ENCODE data around the gene UBXN6.

UBXN6 gene, protein sequence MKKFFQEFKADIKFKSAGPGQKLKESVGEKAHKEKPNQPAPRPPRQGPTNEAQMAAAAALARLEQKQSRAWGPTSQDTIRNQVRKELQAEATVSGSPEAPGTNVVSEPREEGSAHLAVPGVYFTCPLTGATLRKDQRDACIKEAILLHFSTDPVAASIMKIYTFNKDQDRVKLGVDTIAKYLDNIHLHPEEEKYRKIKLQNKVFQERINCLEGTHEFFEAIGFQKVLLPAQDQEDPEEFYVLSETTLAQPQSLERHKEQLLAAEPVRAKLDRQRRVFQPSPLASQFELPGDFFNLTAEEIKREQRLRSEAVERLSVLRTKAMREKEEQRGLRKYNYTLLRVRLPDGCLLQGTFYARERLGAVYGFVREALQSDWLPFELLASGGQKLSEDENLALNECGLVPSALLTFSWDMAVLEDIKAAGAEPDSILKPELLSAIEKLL

DNA sequence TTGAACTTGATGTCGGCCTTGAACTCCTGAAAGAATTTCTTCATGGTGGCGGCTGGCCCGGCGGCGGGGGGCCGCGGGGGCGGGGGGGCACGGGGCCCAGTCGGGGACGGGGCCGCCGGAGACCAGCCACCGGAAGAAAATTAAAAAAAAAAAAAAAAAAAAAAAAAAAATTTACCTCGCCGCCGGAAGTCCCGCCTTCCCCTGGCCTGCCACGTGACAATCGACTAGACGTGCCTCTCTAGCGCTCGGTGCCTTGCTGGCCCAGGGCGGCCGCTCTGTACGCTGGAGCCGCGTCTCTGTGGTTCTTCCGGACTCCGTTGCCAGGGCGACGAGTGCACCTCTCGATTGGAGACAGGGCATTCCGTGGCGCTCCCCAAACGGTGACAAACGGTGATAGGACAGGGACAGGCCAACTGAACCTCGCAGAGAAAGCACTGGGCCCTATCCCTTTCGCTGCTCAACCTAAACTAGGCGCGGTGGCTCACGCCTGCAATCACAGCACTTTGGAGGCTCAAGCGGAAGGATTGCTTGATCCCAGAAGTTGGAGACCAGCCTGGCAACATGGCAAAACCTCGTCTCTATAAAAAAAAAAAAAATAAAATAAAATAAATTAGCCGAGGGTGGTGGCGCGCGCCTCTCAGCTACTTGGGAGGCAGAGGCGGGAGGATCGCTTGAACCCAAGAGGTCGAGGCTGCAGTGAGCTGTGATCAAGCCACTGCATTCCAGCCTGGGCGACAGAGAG is at the start of gene UBXN6:
TSS of gene UBXN6 (minus strand) at position 141 of the 742 bp plus-strand sequence. CDS start at position 44, 97 bp downstream.
- peak; percentile 99 for DNase-seq

DNA sequence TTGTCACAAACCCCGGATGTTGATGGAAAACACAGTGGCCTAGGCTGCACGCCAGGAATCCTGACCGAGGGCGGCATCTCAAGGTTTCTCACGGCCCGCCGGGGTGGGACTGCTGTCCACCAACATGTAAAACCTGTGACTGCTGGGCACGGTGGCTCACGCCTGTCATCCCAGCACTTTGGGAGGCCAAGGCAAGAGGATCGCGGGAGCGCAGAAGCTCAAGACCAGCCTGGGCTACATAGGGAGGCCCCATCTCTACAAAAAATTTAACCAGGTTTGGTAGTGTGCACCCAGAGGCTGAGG is 49.5 kb upstream of the UBXN6 start:
- no peak for DNase-seq

DNA sequence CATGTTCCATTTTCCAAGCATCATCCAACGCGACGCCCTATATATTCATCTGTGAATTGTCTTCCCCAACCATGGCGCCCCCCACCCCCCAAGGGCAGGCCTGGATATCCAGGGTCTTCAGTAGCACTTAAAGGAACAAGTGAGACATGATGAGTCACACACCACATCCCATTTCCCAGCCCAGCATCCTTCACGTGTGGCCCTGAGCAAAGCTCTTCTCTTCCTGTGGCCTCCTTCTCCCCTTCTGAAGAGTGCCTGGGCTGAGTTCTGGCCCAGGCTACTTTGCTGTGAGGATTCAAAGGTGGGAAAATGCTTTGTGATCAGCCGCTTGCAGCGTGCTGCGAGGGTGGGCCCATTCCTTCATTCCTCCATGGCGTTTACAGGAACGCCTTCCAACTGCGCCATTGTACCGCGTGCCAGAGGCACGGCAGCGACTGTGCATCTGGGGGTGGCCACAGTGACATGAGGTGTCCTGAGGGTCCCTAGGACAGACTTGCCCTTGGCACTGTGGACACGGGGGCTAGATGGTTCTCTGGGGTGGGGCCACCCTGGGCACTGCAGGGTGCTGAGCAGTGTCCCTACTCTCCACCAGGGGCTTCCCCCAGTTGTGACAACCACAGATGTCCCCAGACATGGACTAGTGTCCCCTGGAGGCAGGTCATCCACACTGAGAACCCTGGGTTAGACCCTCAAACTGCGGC is 49.0 kb upstream of the UBXN6 start:
- peak; percentile 63 for DNase-seq

DNA sequence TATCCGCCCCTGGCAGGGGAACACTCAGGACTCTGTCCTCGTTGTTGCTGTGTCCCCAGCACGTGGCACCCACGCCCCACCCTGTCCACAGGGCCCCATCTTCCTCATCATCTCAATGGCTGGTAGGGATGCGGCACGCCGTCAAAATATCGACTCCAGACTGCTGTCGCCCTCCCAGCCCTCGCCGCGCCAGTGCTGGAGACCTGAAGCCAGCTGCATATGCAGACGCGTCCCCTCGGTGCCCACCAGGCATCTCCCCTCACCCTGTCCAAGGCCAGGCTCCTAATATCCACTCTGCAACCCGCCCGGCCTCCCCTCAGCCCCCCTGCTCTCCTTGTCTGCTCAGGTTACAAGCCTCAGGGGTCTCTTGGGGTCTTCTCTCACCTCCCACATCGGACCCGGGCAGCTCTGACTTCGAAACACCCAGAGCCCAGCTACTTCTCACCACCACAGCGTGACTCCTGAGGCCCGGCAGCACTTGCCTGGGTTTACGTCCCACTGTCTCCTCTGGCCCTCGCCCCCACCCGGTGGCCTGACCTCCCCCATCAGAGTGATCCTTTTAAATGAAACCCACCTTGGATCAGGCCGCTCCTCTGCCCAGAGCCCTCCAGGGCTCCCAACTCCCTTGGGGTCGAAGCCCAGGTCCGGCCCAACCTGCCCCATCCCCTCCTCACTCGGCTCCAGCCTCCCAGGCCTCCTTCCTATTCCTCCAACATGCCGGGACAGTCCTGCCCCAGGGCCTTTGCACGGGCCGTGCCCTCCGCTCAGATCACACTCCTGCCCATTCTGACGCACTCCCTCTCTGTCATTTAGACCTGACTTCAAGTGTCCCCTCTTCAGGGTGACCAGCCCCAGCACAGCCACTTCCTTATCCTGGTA is 48.2 kb upstream of the UBXN6 start:
- no peak for DNase-seq

DNA sequence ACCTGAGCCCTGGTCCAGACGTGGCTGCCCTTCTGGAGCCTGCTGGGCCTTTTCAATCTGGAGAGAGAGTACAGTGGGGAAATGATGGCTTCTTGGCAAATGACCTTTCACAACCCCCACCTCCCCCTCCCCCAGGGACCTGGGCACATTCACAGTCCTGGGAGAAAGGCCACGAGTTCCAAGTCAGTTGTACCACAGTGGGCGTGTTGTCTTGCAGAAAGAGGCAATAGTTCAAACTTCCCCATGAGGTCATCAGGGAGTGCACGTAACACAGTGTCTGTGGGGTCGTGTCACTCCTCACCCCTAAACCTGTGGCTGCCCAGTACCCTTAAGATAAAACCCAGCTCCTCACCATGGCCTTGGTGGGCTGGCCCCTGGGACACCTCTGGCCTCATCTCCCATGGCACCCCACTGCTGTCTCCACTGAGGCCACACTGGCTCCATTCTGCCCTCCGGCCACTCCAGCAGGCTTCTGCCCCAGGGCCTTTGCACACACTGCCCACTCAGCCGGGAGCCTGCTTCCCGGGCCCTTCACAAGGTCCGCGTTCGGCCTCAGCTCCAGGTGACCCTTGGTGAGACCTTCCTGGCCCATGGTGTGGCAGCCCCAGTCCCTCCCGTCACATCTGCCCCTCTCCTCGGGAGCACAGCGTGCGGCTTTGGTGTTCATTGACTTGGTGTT is 47.4 kb upstream of the UBXN6 start:
- no peak for DNase-seq

DNA sequence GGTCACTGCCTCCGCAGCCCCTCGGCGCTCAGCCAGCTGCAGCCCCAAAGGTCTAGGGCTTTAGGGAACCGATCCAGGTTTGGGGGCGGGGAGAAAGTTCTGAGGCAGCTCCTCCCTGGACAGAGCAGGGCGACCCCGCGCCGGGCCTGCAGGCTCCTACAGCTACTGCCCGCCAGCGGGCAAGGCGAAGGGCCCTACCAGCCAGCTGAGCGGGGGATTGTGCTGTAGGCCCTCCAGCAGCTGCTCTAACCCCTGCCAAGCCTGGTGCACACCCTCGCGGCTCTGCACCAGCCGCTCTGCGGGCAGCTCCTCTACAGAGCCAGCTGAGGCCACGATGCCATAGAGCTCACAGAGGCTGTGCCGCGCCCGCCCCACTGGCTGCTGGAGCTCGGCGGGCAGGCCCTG is 46.7 kb upstream of the UBXN6 start:
- no peak for DNase-seq

DNA sequence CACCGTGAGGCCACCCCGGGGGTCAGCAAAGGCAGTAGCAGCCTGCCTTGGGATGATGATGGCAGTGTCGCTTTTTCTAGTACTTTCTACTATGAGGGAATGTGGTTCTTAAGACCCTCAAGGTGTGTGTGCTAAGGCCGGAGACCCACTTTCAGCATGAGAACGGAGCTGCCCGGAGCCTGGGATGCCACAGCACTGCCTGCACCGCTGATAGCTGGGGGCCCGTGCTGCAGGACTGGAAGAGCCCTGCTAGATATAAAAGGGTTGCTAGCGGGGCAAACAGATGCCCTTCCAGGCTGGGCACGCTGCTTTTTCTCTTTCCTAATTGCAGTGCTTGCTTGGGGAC is 46.2 kb upstream of the UBXN6 start:
- no peak for DNase-seq

DNA sequence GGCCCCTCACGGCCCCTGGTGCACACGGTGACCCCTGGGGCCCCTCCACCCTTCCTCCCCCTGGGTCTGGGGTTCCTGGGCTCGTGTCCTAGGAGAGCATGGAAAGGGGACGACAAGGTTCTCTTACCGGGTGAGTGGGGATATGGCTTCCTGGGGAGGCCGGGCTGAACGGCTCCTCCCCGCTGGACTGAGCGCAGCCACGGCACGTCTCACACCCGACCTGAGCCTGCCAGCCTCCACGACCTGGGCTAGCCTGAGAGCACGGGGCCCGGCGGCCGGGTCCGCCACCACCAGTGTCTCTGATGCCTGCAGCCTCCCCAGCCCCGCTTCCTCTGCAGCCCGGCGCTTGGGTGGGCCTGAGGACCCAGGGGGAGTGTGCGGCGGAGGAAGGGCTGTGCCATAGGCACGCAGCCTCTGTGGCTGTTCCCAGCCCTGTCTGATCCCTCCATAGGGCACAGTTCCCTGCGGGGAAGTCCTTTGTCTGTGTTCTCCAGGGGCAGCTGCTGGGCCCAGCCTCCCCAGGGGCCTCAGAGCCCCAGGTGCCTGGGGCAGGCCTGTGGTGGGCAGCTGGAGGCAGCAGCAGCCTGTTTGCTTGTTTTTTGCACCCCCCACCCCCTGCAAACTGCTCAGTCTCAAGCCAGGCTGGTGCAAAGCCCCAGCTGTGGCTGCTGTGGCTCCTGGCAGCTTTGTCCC is 45.7 kb upstream of the UBXN6 start:
- no peak for DNase-seq

DNA sequence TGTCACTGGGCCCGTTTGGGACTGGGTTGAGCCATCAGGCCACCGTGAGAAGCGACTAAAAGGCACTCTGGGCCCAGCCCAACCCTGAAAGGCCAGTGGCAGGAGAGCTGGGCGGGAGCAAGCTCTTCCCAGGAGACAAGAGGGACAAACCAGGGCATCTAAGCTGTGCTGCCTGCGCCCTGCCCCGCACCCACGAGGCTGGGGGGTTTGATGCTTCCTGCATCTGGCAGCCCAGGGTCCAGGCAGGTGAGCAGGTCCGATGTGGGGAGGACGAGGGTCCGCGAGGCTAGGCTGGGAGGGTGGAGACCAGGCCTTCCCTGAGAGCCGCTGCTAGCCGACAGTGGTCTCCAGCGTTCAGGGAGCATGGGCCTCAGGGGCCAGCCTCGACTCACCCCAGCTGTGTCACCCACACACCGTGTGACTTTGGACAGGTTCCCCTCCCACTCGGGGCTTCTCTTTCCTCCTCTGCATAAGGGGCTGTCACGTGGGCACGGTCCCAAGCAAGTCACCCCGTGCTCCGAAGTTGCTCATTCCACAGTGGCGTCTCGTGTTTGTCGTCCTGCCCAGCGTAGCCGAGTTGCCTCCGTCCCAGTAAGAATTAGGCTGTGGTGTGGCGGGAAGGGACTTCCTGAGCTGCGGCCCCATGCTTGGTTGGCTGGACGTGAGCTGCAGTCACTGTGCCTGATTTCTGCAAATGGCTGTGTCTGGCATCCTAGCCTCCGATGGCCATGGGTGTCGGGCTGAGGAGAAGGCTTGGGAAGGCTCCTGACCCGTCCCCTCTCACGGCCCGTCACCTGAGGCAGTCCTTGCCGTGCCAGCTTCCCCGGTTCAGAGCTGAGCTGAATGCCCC is 44.9 kb upstream of the UBXN6 start:
- no peak for DNase-seq

DNA sequence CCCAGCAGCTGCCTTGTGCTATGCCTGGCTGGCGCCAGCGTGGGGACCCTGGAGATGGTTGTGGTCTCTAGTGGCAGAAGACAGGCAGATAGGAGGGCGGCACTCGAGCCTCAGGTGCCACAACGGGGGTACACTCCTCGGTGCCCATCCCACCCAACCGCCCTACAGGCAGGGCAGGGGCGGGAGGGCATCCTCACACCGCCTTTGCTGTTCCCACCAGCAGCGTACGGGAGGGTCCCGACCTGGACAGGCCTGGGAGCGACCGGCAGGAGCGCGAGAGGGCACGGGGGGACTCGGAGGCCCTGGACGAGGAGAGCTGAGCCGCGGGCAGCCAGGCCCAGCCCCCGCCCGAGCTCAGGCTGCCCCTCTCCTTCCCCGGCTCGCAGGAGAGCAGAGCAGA is 44.1 kb upstream of the UBXN6 start:
- no peak for DNase-seq

DNA sequence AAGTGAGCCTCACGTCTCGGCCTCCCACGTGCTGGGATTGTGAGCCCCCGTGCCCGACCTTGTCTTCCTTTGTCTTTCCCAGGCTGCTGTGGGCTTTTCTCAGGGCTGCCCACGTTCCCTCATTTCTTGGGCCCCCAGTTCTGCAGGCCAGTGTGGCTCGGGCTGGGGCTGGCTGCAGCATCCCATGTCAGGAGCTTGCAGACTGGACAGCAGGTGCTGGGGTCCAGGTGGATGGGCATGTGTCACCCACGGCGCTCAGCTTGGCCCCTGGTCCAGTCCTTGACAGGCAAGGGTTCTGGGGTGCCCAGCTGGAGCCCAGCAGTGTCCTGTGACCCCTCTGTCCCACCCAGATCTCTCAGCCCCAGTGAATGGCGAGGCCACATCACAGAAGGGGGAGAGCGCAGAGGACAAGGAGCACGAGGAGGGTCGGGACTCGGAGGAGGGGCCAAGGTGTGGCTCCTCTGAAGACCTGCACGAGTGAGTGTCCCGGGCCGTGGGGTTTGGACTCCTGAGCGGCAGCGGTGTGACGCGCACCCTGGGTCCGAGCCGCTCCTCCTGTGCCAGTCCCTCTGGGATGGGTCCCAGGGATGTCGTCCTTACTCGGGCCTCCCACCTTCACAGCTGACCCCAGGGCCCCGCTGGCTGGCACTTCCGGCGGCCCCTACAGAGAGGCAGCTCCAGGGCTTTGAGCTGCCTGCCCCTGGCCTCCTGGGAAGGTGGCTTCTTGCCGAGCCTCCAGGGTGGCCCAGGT is 43.4 kb upstream of the UBXN6 start:
- DNase-seq: no peak

DNA sequence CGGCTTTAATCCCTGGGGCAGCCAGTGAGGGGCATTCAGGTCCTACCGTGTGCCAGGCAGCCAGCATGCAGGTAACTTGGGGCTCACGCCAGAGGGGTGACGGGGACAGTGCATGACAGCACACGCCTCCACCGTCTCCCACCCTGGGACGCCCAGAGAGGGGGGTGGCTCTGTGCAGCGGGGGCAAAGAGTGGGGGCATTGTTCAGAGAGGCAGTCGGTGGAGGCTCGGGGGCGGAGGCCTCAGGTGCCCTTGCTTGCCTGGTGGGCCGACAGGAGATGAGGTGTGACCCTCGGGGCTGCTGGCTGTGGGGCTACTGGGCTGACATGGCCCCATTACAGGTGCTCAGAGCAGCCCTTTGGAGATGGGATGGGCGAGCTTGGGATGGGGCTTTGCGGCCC is 42.3 kb upstream of the UBXN6 start:
- DNase-seq: no peak

DNA sequence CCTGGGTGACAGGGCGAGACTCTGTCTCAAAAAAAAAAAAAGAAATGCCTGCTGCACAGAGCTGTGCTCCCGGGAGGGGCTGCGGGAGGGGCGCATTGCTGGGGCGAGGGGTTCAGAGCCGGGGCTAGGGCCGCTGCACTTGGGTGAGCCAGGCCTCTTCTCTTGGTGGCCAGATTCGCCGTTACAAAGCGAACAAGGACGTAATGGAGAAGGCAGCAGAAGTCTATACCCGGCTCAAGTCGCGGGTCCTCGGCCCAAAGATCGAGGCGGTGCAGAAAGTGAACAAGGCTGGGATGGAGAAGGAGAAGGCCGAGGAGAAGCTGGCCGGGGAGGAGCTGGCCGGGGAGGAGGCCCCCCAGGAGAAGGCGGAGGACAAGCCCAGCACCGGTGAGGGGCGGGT is 41.7 kb upstream of the UBXN6 start:
- DNase-seq: no peak

DNA sequence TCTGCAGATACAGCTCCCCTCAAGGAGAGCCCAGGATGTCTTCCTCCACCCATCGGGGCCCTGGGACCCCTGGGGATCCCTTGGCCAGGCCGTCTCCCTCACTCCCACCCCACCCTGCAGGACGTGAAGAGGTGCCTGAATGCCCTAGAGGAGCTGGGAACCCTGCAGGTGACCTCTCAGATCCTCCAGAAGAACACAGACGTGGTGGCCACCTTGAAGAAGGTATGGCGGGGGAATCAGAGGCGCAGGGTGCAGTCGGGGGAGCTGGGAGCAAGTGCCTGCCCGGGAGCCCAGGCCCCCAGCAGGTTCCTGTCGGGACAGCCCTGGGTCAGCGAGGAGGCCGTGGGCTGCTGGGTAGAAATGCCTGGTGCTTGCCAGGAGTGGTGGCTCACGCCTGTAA is 41.1 kb upstream of the UBXN6 start:
- no peak for DNase-seq

DNA sequence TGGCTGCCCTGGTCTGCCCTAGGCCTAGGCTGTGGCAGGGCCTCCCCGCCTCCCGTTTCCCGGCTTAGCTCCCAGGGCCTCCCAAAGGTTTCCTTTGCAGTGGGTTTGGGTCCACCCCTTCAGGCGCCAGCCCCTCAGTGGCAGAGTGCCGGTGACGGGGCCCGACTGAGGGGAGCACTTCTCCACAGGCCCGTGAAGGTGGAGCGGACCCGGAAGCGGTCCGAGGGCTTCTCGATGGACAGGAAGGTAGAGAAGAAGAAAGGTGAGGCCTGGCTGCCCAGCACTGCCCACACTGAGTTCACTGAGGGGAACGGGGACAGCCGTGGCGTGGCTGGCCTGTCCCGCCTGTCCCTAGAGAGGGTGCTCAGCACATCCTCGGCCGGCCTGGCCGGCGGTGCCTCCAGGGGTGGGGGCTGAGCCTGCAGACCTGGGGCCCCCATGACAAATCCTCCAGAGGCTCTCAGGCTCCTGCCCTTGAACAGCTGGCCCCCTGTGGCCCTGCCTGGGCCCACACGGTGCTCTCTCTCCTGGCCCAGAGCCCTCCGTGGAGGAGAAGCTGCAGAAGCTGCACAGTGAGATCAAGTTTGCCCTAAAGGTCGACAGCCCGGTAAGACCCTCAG is 40.3 kb upstream of the UBXN6 start:
- no peak for DNase-seq

DNA sequence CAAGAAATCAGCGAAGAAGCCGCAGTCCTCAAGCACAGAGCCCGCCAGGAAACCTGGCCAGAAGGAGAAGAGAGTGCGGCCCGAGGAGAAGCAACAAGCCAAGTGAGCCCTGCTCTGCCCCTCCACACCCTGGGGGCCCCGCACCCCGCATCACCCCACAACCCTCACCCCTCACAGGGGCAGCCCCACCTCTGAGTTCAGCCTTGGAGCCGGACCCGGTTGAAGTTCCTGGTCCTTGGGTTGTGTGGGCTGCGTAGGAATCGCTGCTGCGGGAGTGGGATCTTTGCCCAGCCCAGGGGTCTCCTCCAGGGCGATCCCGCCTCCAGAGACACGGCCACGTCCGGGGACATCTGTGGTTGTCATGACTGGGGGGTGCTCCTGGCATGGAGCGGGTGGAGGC is 38.7 kb upstream of the UBXN6 start:
- no peak for DNase-seq

DNA sequence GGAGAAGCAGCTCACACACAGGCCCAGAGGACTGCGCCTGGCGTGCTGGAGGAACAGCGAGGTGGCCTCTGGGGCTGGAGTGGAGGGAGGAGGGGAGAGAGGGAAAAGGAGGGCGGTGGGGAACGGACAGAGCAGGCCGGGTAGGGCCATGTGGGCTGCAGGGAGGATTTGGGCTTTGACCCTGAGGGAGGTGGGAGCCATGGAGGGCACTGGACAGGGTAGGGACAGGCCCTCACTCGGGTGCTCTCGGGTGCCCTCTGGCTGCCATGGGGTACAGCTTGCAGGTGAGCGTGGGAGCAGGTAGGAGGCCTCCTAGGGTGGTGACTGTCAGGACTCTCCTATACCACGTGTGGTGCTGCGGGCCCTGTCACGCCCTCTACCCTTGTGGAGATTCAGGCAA is 37.9 kb upstream of the UBXN6 start:
- no peak for DNase-seq

DNA sequence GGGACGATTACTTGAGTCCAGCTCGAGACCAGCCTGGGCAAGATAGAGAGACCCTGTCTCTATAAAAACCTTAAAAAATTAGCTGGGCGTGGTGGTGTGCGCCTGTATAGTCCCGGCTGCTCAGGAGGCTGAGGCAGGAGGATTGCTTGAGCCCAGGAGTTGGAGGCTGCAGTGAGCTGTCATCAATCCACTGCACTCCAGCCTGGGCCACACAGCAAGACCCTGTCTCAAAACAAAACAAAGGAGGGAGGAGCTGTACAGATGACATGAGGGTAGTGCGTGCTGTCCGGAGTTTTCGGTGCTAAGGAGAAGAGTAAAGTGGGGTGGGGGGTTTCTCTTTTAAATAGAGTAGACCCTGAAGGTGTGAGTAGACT is 37.1 kb upstream of the UBXN6 start:
- no peak for DNase-seq

DNA sequence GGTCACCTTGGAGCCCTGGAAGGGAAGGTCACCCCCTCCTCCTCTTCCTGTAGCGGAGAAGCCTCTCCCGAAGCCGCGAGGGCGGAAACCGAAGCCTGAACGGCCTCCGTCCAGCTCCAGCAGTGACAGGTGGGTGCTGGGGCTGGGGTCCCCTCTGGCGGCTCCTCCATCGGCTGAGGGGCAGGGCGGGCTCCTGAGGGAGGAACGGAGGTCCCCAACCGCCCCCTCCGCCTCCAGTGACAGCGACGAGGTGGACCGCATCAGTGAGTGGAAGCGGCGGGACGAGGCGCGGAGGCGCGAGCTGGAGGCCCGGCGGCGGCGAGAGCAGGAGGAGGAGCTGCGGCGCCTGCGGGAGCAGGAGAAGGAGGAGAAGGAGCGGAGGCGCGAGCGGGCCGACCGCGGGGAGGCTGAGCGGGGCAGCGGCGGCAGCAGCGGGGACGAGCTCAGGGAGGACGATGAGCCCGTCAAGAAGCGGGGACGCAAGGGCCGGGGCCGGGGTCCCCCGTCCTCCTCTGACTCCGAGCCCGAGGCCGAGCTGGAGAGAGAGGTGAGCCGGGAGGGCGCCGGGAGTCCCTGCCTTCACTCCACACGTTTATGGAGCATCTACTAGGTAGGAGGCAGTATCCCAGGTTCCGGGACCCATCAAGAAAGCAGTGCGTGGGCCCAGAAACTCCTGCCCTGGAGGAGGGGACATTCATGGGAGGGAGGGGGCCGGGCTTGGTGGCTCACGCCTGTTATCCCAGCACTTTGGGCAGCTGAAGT is 36.5 kb upstream of the UBXN6 start:
- no peak for DNase-seq

All from fibroblast of upper back skin (primary cell).